Stomach (tissue), 9 donors: Measurements from ENCODE around the gene NRP1. TPM values are rescaled to one million over a fixed set of nuclear protein-coding genes. Genes with fewer than 3 reads are reported as not detected.
A peak's percentile ranks its signal among the peaks of the same experiment; 100 is the strongest.

Source experiments
- DNase-seq, 2 donors: peaks; one replicate each; pipeline versions ENCODE4 v3.0.0 to v3.0.0-alpha.2; 2013 to 2019
- H3K27ac ChIP-seq, 5 donors: fragments of 200-600 bp in 4 of 5; sonication (generic) in 4 of 5; one replicate each; pipeline ENCODE4 v1.5.1; 2013 to 2019; ENCODE audit warnings: mild to moderate bottlenecking in 1 of 5, moderate library complexity in 1 of 5
- H3K27me3 ChIP-seq, 3 donors: fragments of 200-600 bp; sonication (generic); one replicate each; pipeline ENCODE4 v1.5.1; 2017 to 2019; ENCODE audit warnings: mixed run types in 1 of 3
- H3K36me3 ChIP-seq, 4 donors: fragments of 200-600 bp; sonication (generic); 1 replicate in 3 of 4; 2 replicates in 1 of 4; pipeline ENCODE4 v1.5.1; 2016 to 2019
- H3K4me1 ChIP-seq, 4 donors: fragments of 200-600 bp; sonication (generic); one replicate each; pipeline ENCODE4 v1.5.1; 2016 to 2019
- H3K4me3 ChIP-seq, 4 donors: fragments of 200-600 bp; sonication (generic) in 3 of 4; one replicate each; pipeline ENCODE4 v1.5.1; 2016 to 2019; ENCODE audit warnings: mild to moderate bottlenecking in 1 of 4
- H3K9me3 ChIP-seq, 4 donors: fragments of 200-600 bp; sonication (generic); one replicate each; pipeline ENCODE4 v1.5.1; 2016 to 2019
- CTCF ChIP-seq, 7 experiments: fragments of 450-650 bp in 4 of 7; fragments of 200-600 bp in 3 of 7; sonication (generic) in 3 of 7; IDR thresholded peaks; one replicate each; pipeline ENCODE4 v1.5.1; 2016 to 2019; ENCODE audit warnings: antibody characterized with exemption in 7 of 7, control low read depth in 2 of 7, mild to moderate bottlenecking in 1 of 7
- EP300 ChIP-seq: sonication (generic); formaldehyde crosslinking; IDR thresholded peaks from one replicate; pipeline ENCODE4 v1.6.1; 2017; ENCODE audit warnings: antibody characterized with exemption
- POLR2A ChIP-seq, 4 donors: fragments of 450-650 bp; IDR thresholded peaks; one replicate each; pipeline ENCODE4 v1.6.1; 2016; ENCODE audit warnings: antibody characterized with exemption in 4 of 4, control low read depth in 2 of 4, mild to moderate bottlenecking in 1 of 4, moderate library complexity in 1 of 4
- POLR2AphosphoS5 ChIP-seq, 3 donors: sonication (generic); formaldehyde crosslinking; IDR thresholded peaks; one replicate each; pipeline ENCODE4 v1.6.1; 2016; ENCODE audit warnings: antibody characterized with exemption in 3 of 3
- WGBS, 5 donors: extraction: QIAGEN DNeasy Blood & Tissue Kit in 3 of 5; methylation state at CpG; one replicate each; pipeline versions ENCODE4 v1.1.5 to v1.1.7; 2013 to 2018; 5-methylcytosine and 5-hydroxymethylcytosine counted together
- intact Hi-C: fragments of 100-400 bp; cut with DNase I; formaldehyde crosslinking; loops from one replicate; pipeline ENCODE4 v1.15.1; 2023; ENCODE audit warnings: low total_unique reads
- polyA plus RNA-seq, 3 donors: library from polyadenylated mRNA; stranded (reverse); fragments of 200-250 nt; gene quantifications; one replicate each; pipeline ENCODE4 v1.2.3, GENCODE V29; 2013
- total RNA-seq, 5 donors: library from RNA; depleted of rRNA; stranded (reverse); fragments of >200 nt; gene quantifications; one replicate each; pipeline versions ENCODE4 v1.1.0 to v1.2.3, GENCODE V29; 2014 to 2016
- donor health status: healthy with polysubstance abuse.
- donor health status: Bipolar disorder and iron deficiency.
- donor health status: healthy.

The NRP1 gene
- total and polyA plus RNA-seq, 8 donors = 4.6 to 94.7 (median 13.0) TPM

DNA sequence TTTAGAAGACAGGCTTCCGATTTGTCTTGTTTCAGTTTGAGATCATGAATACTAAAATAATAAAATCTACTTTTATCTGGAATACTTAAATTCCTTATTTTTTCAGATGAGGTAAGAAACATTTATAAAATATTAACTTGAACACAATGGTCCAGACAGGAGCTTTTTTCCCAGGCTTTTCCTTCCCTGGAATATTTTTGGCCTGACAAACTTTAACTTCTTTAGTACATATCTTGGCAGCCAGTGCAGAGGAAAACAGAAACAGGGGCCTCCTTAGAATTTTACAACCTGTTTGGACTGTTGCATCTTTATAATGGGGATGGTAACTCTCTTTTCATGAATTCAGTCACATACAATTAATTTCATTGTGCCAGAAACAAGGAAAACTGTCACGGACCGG is 41.4 kb downstream of the NRP1 start:
- Histone ChIP-seq H3K36me3 (no peaks in the 10 kb centered on the region), H3K9me3 (no peaks in the 10 kb centered on the region), H3K4me1 (peaks cover 0 to 42% (median 17%) of the 10 kb centered on the region in 4 donors), H3K4me3 (no peak overlapping the region), H3K27me3 (no peaks in the 10 kb centered on the region), H3K27ac (no peak overlapping the region)
- no peak for TF ChIP-seq EP300
- TF ChIP-seq POLR2A (IDR thresholded peaks at IDR 0.05) = no peak
- TF ChIP-seq POLR2AphosphoS5 (IDR thresholded peaks at IDR 0.05) = no peak
- TF ChIP-seq CTCF (IDR thresholded peaks at IDR 0.05) = no peak
- 87 to 92% (median 90%) methylated on average over 3 of the region's 3 CpGs for WGBS, 5 donors
- intact Hi-C loops = no loop called here
- DNase-seq = no peak

GRCh38 chr10:33291053-33291592 is 43.3 kb downstream of the NRP1 start:
- Histone ChIP-seq H3K4me3 (no peak overlapping the region), H3K27me3 (no peaks in the 10 kb centered on the region), H3K27ac (peak overlapping the region in 2 of 5 donors; percentile 18 to 44), H3K36me3 (no peaks in the 10 kb centered on the region), H3K9me3 (no peaks in the 10 kb centered on the region), H3K4me1 (peaks cover 6 to 61% (median 30%) of the 10 kb centered on the region in 4 donors)
- TF ChIP-seq CTCF (IDR thresholded peaks at IDR 0.05) = no peak
- TF ChIP-seq POLR2A (IDR thresholded peaks at IDR 0.05) = no peak
- TF ChIP-seq EP300 = no peak
- no peak for TF ChIP-seq POLR2AphosphoS5 (IDR thresholded peaks at IDR 0.05)
- intact Hi-C loops = no loop called here
- 63 to 79% (median 72%) methylated on average over 5 of the region's 5 CpGs for WGBS, 5 donors
- DNase-seq = no peak

DNA sequence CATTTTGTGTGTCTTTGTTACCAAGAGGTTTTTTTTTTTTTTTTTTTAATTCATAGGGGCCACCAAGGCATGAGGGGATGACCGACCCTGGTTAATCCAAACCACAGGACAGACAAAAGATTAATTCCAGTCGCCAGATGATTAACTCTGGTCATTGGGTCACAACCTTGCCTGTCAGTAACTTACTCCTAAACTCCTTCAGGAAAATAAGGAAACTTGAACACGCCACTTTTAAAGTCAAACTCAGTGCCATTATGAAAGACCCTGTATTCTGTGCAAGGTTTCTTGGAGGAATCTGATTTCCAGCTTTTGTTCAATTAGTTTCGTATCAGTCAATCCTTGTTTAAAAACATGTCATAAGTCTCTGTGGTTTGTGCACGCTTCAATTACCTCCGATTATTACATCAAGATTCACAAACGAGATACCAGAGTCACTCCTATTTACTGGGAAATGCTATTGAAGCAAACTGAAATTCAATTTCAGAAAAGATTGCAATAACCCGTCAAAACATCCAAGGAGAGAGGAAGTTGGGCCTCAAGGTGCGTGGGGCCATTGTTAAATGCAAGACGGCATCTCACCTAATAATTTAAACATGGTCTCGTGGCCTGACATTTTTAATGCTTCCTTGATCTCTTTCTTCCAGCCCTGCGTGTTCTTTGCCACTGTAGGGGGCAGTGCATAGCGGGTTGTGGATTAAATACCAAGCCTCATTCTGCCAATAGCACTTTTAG is 44.0 kb downstream of the NRP1 start:
- intact Hi-C loops = no loop called here
- H3K36me3 ChIP-seq = no peaks in the 10 kb centered on the region
- no peaks in the 10 kb centered on the region for H3K27me3 ChIP-seq
- peaks cover 6 to 62% (median 33%) of the 10 kb centered on the region in 4 donors for H3K4me1 ChIP-seq
- 80 to 90% (median 85%) methylated on average over 13 of the region's 13 CpGs for WGBS, 5 donors
- no peaks in the 10 kb centered on the region for H3K9me3 ChIP-seq
- TF ChIP-seq CTCF (IDR thresholded peaks at IDR 0.05) (no peak), EP300 (no peak), POLR2A (IDR thresholded peaks at IDR 0.05) (no peak), POLR2AphosphoS5 (IDR thresholded peaks at IDR 0.05) (no peak)
- H3K27ac ChIP-seq = peak overlapping the region in 2 of 5 donors; percentile 18 to 44
- no peak overlapping the region for H3K4me3 ChIP-seq
- DNase-seq = no peak

GRCh38 chr10:33289776-33290175 is 44.7 kb downstream of the NRP1 start:
- no peak for DNase-seq
- Histone ChIP-seq H3K4me3 (no peak overlapping the region), H3K27me3 (no peaks in the 10 kb centered on the region), H3K27ac (no peak overlapping the region), H3K36me3 (no peaks in the 10 kb centered on the region), H3K9me3 (no peaks in the 10 kb centered on the region), H3K4me1 (peaks cover 6 to 62% (median 35%) of the 10 kb centered on the region in 4 donors)
- 67 to 84% (median 82%) methylated on average over 8 of the region's 8 CpGs for WGBS, 5 donors
- intact Hi-C loops = no loop called here
- no peak for TF ChIP-seq POLR2A (IDR thresholded peaks at IDR 0.05)
- TF ChIP-seq EP300 = no peak
- TF ChIP-seq CTCF (IDR thresholded peaks at IDR 0.05) = no peak
- TF ChIP-seq POLR2AphosphoS5 (IDR thresholded peaks at IDR 0.05) = no peak
